GM13977 (cell line): ENCODE measurements around the gene NSL1.

Experiments
- DNase-seq: peaks from one replicate; pipeline ENCODE4 v3.0.0; 2012; ENCODE audit warnings: low spot score
- in situ Hi-C: fragments of 300-500 bp; cut with MboI; formaldehyde crosslinking; loops from one replicate; pipeline ENCODE4 v1.12.0; 2022; ENCODE audit warnings: low sequenced_read_pairs, low pct_unique_long_range_greater_than_20kb, mixed read lengths, inconsistent platforms; ENCODE audit not compliant: unreplicated experiment
- TF ChIP-seq, protein P1 (sequence below): IDR thresholded peaks from 2 replicates; pipeline ENCODE4 v1.5.1; 2012; ENCODE audit warnings: mild to moderate bottlenecking, control low read depth; ENCODE audit not compliant: insufficient read depth; ENCODE audit errors: extremely low read depth, missing control alignments

The NSL1 gene

DNA sequence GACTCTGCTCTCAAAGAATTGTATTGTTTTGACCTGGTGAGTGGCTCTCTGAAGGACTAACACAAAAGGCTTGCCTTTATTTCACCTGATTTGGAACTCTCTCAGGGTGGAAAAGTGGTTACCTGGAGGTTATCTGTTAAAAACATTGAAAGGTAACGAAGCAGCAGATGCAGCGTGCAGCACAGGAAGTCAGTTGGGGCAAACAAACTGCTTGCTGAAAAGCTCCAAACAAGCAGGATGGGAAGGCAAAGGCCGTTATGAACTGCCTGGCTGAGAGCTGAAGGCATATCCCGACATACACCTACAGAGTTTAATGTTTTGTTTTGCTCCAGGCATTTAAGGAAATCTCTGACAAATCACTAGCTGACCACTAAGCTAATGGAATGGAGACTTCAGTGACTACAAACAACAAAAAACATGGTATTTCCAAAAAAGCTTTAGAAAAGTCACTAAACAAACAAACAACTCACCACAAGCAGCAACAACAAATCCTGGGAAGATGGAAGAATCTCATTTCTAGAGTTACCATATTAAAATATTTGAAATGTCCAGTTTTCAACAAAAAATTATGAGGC, 47.6 kb downstream of the NSL1 start:
- TF ChIP-seq, protein P1, sequence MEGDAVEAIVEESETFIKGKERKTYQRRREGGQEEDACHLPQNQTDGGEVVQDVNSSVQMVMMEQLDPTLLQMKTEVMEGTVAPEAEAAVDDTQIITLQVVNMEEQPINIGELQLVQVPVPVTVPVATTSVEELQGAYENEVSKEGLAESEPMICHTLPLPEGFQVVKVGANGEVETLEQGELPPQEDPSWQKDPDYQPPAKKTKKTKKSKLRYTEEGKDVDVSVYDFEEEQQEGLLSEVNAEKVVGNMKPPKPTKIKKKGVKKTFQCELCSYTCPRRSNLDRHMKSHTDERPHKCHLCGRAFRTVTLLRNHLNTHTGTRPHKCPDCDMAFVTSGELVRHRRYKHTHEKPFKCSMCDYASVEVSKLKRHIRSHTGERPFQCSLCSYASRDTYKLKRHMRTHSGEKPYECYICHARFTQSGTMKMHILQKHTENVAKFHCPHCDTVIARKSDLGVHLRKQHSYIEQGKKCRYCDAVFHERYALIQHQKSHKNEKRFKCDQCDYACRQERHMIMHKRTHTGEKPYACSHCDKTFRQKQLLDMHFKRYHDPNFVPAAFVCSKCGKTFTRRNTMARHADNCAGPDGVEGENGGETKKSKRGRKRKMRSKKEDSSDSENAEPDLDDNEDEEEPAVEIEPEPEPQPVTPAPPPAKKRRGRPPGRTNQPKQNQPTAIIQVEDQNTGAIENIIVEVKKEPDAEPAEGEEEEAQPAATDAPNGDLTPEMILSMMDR, result no peak
- in situ Hi-C loops, result no loop called here

DNA sequence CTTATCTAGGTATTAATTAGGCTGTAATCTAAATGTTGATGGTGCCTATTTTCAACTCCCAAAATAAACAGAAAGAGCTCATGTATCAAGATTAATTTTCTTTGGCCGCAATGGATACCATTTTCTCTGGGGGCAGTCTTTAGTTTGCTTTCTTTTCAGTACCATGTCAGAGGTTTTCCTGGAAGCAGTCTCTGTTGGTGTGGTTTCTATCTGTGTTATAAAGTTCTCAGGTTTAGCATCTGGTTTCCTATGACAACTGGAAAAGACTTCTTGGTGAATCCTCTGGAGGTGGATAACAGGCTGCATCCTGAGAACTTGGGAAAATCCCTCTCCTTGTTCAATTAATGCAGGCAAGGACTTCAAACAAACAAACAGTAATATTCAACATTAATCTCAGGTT, 53.2 kb downstream of the NSL1 start:
- in situ Hi-C loops, result no loop called here
- TF ChIP-seq, protein P1, result no peak
- DNase-seq, result no peak

More for the DNA sequence above, 47.6 kb downstream of the NSL1 start:
- no peak for DNase-seq

GRCh38 chr1:212737559-212737958, 54.0 kb downstream of the NSL1 start:
- in situ Hi-C loops, result no loop called here
- no peak for DNase-seq
- TF ChIP-seq, protein P1, result no peak

- no peak for DNase-seq
- in situ Hi-C loops, result no loop called here
- TF ChIP-seq, protein P1, result no peak
Observed at GRCh38 chr1:212733109-212733508, 58.5 kb downstream of the NSL1 start.

GRCh38 chr1:212731630-212732029, 59.9 kb downstream of the NSL1 start:
- no peak for DNase-seq
- in situ Hi-C loops, result no loop called here
- TF ChIP-seq, protein P1, result no peak

- DNase-seq, result no peak
- TF ChIP-seq, protein P1, result no peak
- in situ Hi-C loops, result no loop called here
Observed at GRCh38 chr1:212728606-212729005, 63.0 kb downstream of the NSL1 start.
